SKM-1 treated with dmso at 0.1 percent for 144 hours (cell line): ENCODE results near the gene ATP8A2.
"Not testable (repeated sequence)": the region's sequence is repeated elsewhere in the genome, so short reads cannot be mapped to it uniquely, and the experiment has no call there.

Experiments used
- DNase-seq: peaks from one replicate; lab custom pipeline; 2025; ENCODE audit not compliant: unreplicated experiment; lab: John Stamatoyannopoulos, UW

Gene ATP8A2

GRCh38 chr13:25371875-25372283 is at the start of gene ATP8A2:
TSS of gene ATP8A2 (plus strand) at chr13:25371974. CDS start at chr13:25372213, 239 bp downstream.
- DNase-seq, result no peak

- no peak for DNase-seq
Measured at GRCh38 chr13:25324100-25324499, 47.7 kb upstream of the ATP8A2 start.

DNA sequence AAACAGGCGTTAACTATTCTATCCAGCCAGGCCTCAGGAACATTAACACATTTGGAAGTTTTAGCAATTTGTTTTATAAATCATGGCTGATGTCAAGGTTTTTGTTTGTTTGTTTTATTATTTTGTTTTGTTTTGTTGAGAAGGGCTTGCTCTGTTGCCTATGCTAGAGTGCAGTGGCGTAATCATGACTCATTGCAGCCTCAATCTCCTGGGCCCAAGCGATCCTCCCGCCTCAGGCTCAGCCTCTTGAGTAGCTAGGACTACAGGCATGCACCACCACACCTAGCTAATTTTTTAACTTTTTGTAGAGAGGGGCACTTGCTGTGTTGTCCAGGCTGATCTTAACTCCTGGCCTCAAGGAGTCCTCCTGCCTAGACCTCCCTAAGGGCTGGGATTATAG is 42.1 kb upstream of the ATP8A2 start:
- no peak for DNase-seq

DNA sequence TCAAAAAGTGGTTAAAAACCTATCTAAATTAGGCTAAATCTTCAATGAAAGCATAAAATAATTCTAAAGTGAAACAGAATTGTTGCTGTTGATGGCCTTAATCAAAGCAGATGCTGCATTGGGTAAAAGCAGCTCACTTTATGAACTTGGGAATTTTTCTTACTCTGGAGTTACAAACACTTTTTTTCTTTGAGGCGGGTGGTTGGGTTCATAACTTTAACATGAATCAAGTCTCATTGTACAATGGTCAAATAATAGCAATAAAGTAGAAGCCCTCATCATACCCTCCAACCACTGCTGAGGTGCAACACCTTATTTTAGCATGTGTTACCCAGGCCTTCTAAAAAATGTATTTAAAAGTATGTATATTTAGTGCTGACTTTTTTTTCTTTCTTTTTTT is 41.2 kb upstream of the ATP8A2 start:
- no peak for DNase-seq

DNA sequence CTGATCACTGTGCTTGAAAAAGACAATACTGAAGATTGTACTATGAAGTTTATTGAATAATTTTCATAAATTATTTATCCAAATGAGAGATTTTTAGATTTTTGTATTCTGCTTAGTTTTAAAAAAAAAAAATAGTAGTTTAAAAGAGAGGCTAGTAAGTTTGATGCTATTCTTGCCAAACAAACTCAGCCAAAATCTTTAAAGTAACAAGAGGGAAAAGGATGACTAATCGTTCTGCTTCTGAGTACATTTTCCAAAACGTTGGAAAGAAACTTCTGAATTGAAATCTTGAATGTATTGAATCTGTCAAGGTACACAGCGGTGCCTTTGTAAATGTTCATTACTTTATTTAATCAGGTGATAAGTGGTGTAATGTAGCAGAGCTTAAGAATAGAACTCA is 35.9 kb upstream of the ATP8A2 start:
- no peak for DNase-seq

DNA sequence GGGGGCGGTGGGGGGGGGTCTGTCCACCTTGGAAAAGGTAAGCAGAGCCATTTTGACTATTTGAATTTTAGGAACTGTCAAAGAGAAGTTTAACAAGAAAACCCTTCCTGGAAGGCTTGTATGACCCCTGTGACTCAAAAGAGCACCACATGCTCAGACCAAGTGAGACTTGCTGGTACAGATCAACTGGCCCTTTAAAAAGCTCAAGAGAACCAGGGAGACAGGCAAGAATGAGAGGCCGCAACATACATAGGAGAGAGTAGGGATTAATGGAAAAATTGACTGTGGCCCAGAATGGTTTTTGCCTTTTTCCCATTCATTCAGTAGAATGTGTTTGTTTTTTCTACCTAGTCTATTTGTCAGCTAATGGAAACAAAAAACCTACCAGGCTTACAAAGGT is 26.2 kb upstream of the ATP8A2 start:
- no peak for DNase-seq

DNA sequence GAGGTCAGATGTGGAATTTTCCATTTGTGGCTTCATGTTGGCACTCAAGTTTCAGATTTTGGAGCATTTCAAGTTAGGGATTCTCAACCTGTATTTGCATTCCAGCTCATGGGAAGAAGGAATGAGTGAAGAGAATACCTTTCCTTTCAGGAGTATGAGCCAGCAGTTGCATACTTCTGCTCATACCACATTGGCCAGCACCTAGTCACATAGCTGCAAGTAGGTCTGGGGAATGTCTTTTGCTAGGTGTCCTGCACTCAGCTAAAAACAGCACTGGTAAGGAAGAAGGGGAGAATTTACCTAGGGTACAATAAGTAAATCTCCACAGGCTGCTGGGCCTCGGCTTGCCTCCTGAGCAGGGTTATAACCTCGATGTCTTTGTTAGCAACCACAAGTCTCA is 24.6 kb upstream of the ATP8A2 start:
- DNase-seq, result no peak

GRCh38 chr13:25351404-25351803 is 20.4 kb upstream of the ATP8A2 start:
- DNase-seq, result no peak

GRCh38 chr13:25352230-25352629 is 19.5 kb upstream of the ATP8A2 start:
- no peak for DNase-seq

- DNase-seq, result no peak
Measured at GRCh38 chr13:25352806-25353205, 19.0 kb upstream of the ATP8A2 start.

- DNase-seq, result no peak
Measured at GRCh38 chr13:25353344-25353743, 18.4 kb upstream of the ATP8A2 start.

DNA sequence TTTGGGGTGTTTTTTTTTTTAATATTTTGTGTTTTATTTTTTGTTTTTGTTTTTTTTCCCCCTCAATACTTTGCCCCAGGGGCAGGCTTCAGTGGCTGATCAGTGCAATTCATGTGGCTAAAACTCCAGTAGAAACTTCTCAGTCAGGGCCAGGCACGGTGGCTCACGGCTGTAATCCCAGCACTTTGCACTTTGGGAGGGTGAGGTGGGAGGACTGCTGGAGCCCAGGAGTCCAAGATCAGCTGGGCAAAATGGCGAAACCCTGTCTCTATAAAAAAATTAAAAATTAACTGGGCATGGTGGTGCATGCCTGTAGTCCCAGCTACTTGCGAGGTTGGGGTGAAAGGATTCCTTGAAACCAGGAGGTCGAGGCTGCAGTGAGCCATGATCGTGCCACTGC is 17.4 kb upstream of the ATP8A2 start:
- no peak for DNase-seq

DNA sequence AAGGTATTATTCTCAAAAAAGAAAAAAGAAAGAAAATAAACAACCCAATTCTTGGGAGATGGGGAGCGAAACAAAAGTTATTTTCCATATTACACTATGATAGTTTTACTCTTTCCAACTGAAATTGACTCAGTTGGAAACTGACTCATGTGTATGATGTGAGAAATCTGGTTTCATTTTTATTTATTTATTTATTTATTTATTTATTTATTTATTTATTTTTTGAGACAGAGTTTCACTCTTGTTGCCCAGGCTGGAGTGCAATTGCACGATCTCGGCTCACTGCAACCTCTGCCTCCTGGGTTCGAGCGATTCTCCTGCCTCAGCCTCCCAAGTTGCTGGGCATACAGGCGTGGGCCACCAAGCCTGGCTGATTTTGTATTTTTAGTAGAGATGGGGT is 11.3 kb upstream of the ATP8A2 start:
- not testable (repeated sequence) for DNase-seq

GRCh38 chr13:25365720-25366235 is 6.0 kb upstream of the ATP8A2 start:
- DNase-seq, result no peak

DNA sequence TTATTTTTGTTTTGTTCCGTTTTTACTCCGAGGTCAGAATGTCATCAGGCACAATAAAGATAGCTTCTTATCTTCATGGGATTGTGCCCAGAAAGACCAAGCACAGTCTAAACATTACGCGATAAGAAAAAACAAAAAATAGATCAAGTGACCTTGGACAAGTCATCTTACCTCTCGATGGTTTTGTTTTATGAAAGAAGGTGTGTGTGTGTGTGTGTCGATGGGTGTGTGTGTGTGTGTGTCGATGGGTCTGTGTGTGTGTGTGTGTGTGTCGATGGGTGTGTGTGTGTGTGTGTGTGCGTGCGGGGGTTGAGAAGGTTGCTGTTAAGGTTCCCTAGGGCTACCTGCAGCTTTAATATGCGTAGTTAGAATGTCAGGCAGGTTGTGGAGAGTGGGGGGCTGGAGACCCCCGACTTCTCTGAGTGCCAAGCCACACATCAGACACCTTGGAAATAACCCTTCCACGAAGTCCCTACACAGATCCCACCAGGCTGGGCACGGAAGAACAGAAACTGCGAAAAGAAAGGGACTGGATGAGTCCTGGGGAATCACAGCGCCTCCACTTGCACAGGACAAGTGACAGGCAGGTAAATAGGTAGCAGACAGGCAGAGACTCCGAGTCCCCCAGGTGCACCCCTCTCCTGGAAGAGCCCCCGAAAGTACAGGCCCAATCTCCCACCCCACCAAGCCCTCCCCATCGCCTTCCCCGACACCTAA is 458 bp upstream of the ATP8A2 start:
- DNase-seq, result no peak

DNA sequence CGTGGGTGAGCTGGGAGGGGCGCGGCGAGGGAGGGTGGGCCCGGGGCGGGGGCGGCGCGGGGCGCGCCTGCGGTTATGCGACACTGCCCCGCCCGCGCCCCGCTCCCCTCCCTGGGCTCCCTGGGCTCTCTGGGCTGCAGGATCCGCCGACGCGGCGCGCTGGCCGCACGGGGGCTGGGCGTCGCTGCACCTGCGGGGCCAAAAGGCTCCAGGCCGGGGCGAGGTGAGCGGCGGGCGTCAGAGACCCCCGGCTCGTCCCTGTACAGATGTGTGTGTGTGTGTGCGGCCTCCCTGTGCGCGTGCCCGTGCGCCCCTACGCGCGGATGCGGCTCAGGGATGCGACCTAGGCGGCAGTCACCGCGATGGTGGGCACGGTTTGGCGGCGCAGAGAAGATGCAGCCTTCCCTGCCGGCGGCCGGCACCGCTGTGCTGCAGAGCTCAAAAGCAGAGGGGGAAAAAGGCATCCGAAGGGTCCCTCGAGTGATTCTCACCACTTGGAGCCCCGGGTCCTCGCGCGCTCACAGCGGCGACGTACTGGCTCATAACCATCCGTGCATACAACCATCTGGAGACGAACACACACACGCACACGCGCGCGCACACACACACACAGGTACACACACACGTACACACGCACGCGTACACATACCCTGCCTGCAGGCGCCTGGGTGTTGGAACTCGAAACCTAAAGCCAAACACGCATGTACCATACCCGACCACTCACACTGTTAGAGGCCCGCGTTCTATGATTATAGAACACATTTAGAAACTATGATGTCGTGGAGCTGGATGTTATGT is 709 bp downstream of the ATP8A2 start:
- no peak for DNase-seq

- peak; percentile 33 for DNase-seq
Measured at GRCh38 chr13:25375727-25376358, 4.1 kb downstream of the ATP8A2 start.

DNA sequence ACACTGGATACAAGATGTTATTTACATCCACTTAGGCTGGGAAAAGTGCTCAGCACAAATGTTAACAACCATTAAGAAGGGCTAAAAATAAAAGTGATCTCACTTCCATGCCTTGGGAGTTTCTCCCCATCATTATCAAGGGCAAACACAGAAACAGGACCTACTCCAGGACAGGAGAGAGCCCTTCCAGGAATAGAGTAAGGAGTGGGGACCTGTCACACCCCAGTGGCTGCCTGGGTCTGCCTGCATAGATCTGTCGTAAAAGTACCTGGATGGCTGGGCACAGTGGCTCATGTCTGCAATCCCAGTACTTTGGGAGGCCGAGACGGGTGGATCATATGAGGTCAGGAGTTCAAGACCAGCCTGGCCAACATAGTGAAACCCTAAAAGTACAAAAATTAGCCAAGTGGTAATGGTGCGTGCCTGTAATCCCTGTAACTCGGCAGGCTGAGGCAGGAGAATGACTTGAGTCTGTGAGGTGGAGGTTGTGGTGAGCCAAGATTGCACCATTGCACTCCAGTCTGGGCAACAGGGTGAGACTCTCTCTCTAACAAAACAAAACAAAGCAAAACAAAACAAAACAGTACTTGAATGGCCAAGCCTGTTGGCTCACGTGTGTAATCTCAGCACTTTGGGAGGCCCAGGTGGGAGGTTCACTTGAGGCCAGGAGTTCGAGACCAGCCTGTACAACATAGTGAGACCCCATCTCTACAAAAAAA is 5.6 kb downstream of the ATP8A2 start:
- no peak for DNase-seq

- DNase-seq, result no peak
Measured at GRCh38 chr13:25378528-25378927, 6.8 kb downstream of the ATP8A2 start.

GRCh38 chr13:25379011-25379410 is 7.2 kb downstream of the ATP8A2 start:
- no peak for DNase-seq

DNA sequence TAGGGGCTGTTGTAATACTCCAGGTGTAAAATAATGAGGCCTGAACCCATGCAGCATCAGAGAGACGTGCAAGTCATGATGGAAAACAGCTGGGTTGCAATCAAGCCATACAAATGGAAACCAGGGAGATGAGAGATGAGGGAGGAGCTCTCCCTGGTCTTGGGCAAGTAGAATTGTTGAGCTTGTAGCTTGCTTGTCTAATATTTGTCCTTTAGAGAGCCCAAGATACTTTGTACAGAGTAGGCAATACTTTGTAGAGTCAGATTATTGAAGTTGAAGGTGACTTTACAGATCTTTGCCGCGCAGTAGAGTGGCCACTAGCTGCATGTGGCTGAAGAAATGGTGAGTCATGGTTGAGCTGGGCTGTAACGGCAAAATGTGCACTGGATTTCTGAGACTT is 8.3 kb downstream of the ATP8A2 start:
- no peak for DNase-seq
